ENCODE measurements around the gene BPGM.

The BPGM gene

GRCh38 chr7:134694767-134695166 lies 48.1 kb downstream of the BPGM start:
- no peak overlapping the region; the same call in 1 of the 2 replicates for H3K4me3 ChIP-seq (replicated peaks; ENCODE audit: low read depth, low read length)
- no peak for DNase-seq (ENCODE audit: extremely low read depth, low read depth)
- TF ChIP-seq CTCF (IDR thresholded peaks at IDR 0.05; ENCODE audit: low read depth, low read length, missing control alignments) = no peak

- TF ChIP-seq CTCF (IDR thresholded peaks at IDR 0.05; ENCODE audit: low read depth, low read length, missing control alignments) = no peak
- no peak overlapping the region; the same call in 1 of the 2 replicates for H3K4me3 ChIP-seq (replicated peaks; ENCODE audit: low read depth, low read length)
- DNase-seq (ENCODE audit: extremely low read depth, low read depth) = peak; percentile 74
Observed at GRCh38 chr7:134695321-134695860, 48.7 kb downstream of the BPGM start.

DNA sequence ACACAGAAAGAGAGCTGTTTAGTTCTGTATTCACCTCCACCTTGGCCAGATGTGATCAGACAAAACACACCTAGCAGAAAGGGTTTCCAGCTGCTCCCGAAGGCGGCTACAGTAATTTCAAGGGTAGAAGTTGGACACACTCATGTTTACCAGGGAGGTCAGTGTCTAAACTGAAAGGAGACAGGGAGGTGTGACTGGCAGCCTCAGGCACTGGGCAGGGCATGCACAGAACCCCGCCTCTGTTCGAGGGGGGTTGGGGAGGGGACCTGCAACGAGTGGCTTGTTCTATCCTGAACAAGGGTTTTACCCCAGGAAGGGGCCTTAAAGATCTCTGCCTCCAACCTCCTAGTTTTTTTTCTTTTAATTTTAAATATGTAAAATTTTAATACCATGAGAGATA lies 49.6 kb downstream of the BPGM start:
- DNase-seq (ENCODE audit: extremely low read depth, low read depth) = no peak
- no peak for TF ChIP-seq CTCF (IDR thresholded peaks at IDR 0.05; ENCODE audit: low read depth, low read length, missing control alignments)
- H3K4me3 ChIP-seq (replicated peaks; ENCODE audit: low read depth, low read length) = no peak overlapping the region

DNA sequence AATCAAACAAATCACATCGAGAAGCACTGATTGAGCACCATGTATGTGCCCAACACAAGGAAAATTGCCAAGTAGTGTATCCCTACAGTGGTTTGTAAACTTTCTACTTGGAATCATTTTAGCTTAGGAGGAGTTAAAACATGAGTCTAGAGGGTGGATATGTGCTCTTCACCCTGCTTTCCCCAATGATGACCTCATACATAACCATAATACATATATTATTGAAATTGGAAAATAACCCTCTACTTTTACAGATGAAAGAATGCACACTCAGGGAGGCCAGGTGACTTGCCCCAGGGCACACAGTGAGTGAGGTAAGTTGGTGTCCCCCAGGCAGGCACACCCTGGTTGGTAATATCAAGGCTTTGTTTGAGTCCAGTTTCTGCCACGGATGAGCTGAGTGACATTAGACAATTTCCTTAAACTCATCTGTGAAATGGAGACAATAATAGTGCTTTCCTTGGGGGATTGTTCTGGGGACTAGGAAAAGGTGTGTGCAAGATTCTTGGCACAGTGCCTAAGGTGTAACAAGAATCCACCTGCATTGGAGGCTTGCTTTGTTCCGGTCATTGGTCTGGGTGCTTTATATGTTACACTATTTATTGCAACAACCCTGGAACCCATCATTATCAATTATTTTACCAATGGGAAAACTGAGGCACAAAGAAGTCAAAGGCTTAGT lies 50.7 kb downstream of the BPGM start:
- no peak overlapping the region for H3K4me3 ChIP-seq (replicated peaks; ENCODE audit: low read depth, low read length)
- no peak for TF ChIP-seq CTCF (IDR thresholded peaks at IDR 0.05; ENCODE audit: low read depth, low read length, missing control alignments)
- no peak for DNase-seq (ENCODE audit: extremely low read depth, low read depth)

GRCh38 chr7:134698481-134698880 lies 51.8 kb downstream of the BPGM start:
- no peak overlapping the region for H3K4me3 ChIP-seq (replicated peaks; ENCODE audit: low read depth, low read length)
- DNase-seq (ENCODE audit: extremely low read depth, low read depth) = no peak
- no peak for TF ChIP-seq CTCF (IDR thresholded peaks at IDR 0.05; ENCODE audit: low read depth, low read length, missing control alignments)

GRCh38 chr7:134699021-134699818 lies 52.6 kb downstream of the BPGM start:
- no peak overlapping the region for H3K4me3 ChIP-seq (replicated peaks; ENCODE audit: low read depth, low read length)
- TF ChIP-seq CTCF (IDR thresholded peaks at IDR 0.05; ENCODE audit: low read depth, low read length, missing control alignments) = no peak
- DNase-seq (ENCODE audit: extremely low read depth, low read depth) = no peak
